Testis (tissue), 3 donors: Measurements from ENCODE around the gene SAMD11. TPM values are rescaled to one million over a fixed set of nuclear protein-coding genes. Genes with fewer than 3 reads are reported as not detected.

Experiments used
- DNase-seq: peaks from one replicate; pipeline ENCODE4 v3.0.0-alpha.2; 2019
- H3K27ac ChIP-seq, 2 donors: fragments of 200-600 bp; sonication (generic); one replicate each; pipeline ENCODE4 v1.5.1; 2019
- H3K27me3 ChIP-seq: fragments of 200-600 bp; sonication (generic); one replicate; pipeline ENCODE4 v1.5.1; 2019
- H3K36me3 ChIP-seq: fragments of 200-600 bp; sonication (generic); one replicate; pipeline ENCODE4 v1.5.1; 2017; ENCODE audit warnings: low read depth; ENCODE audit errors: missing control alignments
- H3K4me1 ChIP-seq: fragments of 200-600 bp; sonication (generic); one replicate; pipeline ENCODE4 v1.5.1; 2019
- H3K4me3 ChIP-seq, 2 donors: fragments of 200-600 bp; sonication (generic); one replicate each; pipeline ENCODE4 v1.5.1; 2017 to 2019
- H3K9me3 ChIP-seq: fragments of 200-600 bp; sonication (generic); one replicate; pipeline ENCODE4 v1.5.1; 2017
- POLR2A ChIP-seq: fragments of 450-650 bp; IDR thresholded peaks from one replicate; pipeline ENCODE4 v1.6.1; 2017; ENCODE audit warnings: antibody characterized with exemption, mild to moderate bottlenecking, moderate library complexity
- WGBS, 2 donors: methylation state at CpG; one replicate each; pipeline ENCODE4 v1.1.5; 2018; 5-methylcytosine and 5-hydroxymethylcytosine counted together
- intact Hi-C: fragments of 100-400 bp; cut with DNase I; formaldehyde crosslinking; loops from one replicate; pipeline ENCODE4 v1.15.1; 2023; ENCODE audit warnings: low total_unique reads
- polyA plus RNA-seq: library from polyadenylated mRNA; stranded (reverse); fragments of 350-450 nt; fragmentation: Illumina TruSeq; extraction: RNeasy Lipid Tissue Mini Kit (QIAGEN cat#74804); gene quantifications from one replicate; pipeline ENCODE4 v1.2.3, GENCODE V29; 2014; ENCODE audit warnings: low read depth, low replicate concordance; ENCODE audit not compliant: insufficient read depth
- total RNA-seq, 2 donors: library from RNA; depleted of rRNA; stranded (reverse); fragments of >200 nt; gene quantifications; one replicate each; pipeline ENCODE4 v1.2.3, GENCODE V29; 2016
- TF ChIP-seq, protein P1 (sequence below), 3 experiments: fragments of 450-650 bp in 2 of 3; fragments of 200-600 bp in 1 of 3; sonication (generic) in 1 of 3; IDR thresholded peaks; one replicate each; pipeline ENCODE4 v1.5.1; 2016 to 2019; ENCODE audit warnings: antibody characterized with exemption in 3 of 3, mild to moderate bottlenecking in 2 of 3, moderate library complexity in 1 of 3

SAMD11 gene
- total and polyA plus RNA-seq, 3 donors from 2014 or later: 7.9 to 47.2 (median 36.9) TPM

DNA sequence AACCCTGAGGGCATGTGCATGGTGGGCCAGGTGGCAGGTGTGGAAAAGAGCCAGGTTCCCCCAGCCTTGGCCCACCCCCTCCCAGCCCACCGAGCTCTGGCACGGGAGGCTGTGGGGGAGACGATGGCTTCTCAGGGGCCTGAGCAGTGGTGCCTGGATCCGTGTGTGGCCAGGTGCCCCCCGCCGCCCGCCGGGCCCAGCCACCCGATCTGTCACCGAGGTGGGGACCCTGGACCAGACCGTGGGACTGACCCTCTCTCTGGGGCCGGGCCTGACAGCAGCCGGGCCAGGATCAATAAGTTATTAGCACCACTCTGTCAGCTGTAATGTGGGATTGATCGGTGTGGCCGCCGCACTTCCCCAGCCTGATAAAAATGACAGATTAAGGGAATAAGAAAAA, 13.8 kb downstream of the SAMD11 start:
- TF ChIP-seq POLR2A: no peak
- TF ChIP-seq, protein P1, sequence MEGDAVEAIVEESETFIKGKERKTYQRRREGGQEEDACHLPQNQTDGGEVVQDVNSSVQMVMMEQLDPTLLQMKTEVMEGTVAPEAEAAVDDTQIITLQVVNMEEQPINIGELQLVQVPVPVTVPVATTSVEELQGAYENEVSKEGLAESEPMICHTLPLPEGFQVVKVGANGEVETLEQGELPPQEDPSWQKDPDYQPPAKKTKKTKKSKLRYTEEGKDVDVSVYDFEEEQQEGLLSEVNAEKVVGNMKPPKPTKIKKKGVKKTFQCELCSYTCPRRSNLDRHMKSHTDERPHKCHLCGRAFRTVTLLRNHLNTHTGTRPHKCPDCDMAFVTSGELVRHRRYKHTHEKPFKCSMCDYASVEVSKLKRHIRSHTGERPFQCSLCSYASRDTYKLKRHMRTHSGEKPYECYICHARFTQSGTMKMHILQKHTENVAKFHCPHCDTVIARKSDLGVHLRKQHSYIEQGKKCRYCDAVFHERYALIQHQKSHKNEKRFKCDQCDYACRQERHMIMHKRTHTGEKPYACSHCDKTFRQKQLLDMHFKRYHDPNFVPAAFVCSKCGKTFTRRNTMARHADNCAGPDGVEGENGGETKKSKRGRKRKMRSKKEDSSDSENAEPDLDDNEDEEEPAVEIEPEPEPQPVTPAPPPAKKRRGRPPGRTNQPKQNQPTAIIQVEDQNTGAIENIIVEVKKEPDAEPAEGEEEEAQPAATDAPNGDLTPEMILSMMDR (IDR thresholded peaks at IDR 0.05): no peak
- Histone ChIP-seq H3K36me3 (no peaks in the 10 kb centered on the region), H3K4me3 (no peak overlapping the region), H3K27me3 (no peaks in the 10 kb centered on the region), H3K9me3 (no peaks in the 10 kb centered on the region), H3K4me1 (peaks cover 27% of the 10 kb centered on the region), H3K27ac (no peak overlapping the region)
- intact Hi-C loops: no loop called here
- WGBS, 2 donors: 94 to 97% methylated on average over 5 to 16 of the region's 16 CpGs
- DNase-seq: no peak

DNA sequence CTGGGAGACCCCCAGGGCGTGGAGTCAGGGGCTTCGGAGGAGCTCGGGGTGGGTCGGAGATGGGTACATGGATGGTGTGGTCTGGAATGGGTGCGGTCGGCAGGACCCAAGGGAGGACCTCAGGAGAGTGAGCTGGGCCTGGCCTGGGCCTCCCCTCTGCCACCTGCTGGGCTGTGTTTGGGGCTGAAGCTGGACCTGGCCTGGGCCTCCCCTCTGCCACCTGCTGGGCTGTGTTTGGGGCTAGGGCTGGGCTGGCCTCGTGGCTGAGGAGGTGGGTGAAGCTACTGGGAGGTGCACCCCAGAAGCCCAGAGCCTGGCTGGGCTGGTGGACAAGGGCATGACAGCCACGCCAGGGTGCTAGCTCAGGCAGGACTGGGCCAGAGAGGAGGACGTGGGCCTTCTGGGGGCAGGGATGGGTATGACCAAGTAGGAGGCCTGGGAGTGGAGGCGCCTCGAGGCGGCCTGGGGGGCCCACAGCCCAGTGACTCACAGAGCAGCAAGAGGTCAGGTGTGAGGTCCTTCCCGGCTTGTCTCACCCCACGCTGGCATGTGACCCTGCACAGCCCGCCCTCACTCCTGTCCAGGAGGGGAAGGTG, 14.5 kb downstream of the SAMD11 start:
- no peaks in the 10 kb centered on the region for H3K27me3 ChIP-seq
- DNase-seq: peak; percentile 50
- WGBS, 2 donors: 78 to 79% methylated on average over 13 to 15 of the region's 15 CpGs
- no peak overlapping the region for H3K27ac ChIP-seq
- intact Hi-C loops: no loop called here
- H3K9me3 ChIP-seq: no peaks in the 10 kb centered on the region
- no peak for TF ChIP-seq POLR2A
- TF ChIP-seq, protein P1 (IDR thresholded peaks at IDR 0.05): peak in 2 of 3 experiments; percentile 20 to 38
- H3K36me3 ChIP-seq: no peaks in the 10 kb centered on the region
- no peak overlapping the region for H3K4me3 ChIP-seq
- H3K4me1 ChIP-seq: peaks cover 31% of the 10 kb centered on the region

DNA sequence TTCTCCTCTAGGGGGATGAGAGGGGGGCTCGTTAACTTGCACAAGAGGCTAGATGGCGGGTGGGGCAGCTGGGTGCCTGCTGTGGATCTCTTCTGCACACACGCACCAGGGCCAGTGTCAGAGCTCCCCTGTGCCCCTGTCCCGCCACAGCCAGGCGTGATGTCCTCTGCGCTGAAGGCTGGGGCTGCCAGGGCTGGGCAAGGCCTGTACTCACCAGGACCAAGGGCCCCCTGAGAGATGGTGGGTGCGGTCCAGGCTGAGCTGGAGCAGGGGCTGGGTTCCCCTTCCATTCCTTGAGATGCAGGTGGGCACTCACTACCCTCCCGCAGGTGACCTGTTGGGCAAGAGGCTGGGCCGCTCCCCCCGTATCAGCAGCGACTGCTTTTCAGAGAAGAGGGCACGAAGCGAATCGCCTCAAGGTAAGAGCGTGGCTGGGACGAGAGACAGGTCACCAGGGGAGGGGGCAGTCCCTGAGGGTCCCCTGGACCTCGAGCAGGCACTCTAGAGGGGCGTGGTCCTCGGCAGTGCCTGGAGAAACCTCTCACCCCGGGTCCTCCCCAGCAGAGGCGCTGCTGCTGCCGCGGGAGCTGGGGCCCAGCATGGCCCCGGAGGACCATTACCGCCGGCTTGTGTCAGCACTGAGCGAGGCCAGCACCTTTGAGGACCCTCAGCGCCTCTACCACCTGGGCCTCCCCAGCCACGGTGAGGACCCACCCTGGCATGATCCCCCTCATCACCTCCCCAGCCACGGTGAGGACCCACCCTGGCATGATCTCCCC, 15.2 kb downstream of the SAMD11 start:
- WGBS, 2 donors: 86% methylated on average over 30 of the region's 30 CpGs; no CpG with 5 or more reads in 1 of the 2 donors

DNA sequence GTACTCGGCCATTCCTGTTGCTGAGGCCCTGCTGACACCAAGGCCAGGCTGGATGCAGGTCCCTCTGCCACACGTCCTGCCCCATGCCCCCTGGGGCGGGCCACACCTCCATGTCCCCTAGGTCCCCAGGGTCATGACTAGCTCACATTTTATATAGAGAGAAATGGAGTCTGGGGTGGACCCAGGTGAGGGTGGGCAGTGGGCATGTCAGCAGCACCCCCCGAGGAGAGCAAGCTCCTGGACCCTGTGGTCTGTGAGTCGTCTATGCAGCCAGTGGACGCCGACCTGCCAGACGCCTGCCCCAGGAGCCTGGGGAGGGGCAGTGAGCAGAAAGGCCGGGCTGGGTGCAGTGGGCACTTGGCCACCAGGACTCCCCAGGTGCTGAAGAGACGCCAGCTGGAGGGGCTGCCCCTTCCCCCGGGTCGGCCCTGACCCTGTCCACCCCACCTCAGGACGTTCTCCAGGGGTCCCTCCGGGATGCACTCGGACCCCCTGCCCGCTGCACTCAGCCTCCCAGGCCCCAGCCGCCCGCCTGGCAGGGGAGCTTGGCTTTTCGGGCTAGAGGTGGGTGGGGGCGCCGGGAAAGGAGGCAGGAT, 15.9 kb downstream of the SAMD11 start:
- no peak for TF ChIP-seq POLR2A
- TF ChIP-seq, protein P1 (IDR thresholded peaks at IDR 0.05): no peak
- Histone ChIP-seq H3K27me3 (no peaks in the 10 kb centered on the region), H3K4me3 (no peak overlapping the region), H3K27ac (no peak overlapping the region), H3K9me3 (no peaks in the 10 kb centered on the region), H3K36me3 (no peaks in the 10 kb centered on the region), H3K4me1 (peaks cover 34% of the 10 kb centered on the region)
- WGBS, 2 donors: 17 to 32% methylated on average over 7 to 20 of the region's 21 CpGs
- intact Hi-C loops: no loop called here
- DNase-seq: no peak

More for the DNA sequence above, 15.2 kb downstream of the SAMD11 start:
- TF ChIP-seq, protein P1 (IDR thresholded peaks at IDR 0.05): no peak
- TF ChIP-seq POLR2A: no peak
- Histone ChIP-seq H3K36me3 (no peaks in the 10 kb centered on the region), H3K4me1 (peaks cover 31% of the 10 kb centered on the region), H3K27ac (no peak overlapping the region), H3K27me3 (no peaks in the 10 kb centered on the region), H3K9me3 (no peaks in the 10 kb centered on the region), H3K4me3 (no peak overlapping the region)
- intact Hi-C loops: no loop called here
- DNase-seq: no peak
